Hippocampal formation (tissue), 2 donors: ENCODE data around the gene OR2C1.

Experiments used
- DNase-seq, 2 donors: peaks; one replicate each; lab custom pipeline; 2025; lab: John Stamatoyannopoulos, UW

The OR2C1 gene

GRCh38 chr16:3400446-3400778 is 44.7 kb downstream of the OR2C1 start:
- no peak for DNase-seq

GRCh38 chr16:3400779-3401688 is 45.3 kb downstream of the OR2C1 start, which contains the start of the genes ZNF174 and ZSCAN32:
Gene ZNF174, plus strand, starts transcription at chr16:3401215. Its CDS starts 790 bp downstream, at chr16:3402005.
Gene ZSCAN32, minus strand, starts transcription at chr16:3401004. Its CDS starts 3,447 bp downstream, at chr16:3397557.
- DNase-seq = peak; percentile 97

- DNase-seq = peak in 1 of 2 donors; percentile 0
Measured at GRCh38 chr16:3401719-3402397, 46.2 kb downstream of the OR2C1 start.
